GM21367 (cell line): Measurements from ENCODE around the gene KCNJ9.
"Not testable (repeated sequence)": the region's sequence is repeated elsewhere in the genome, so short reads cannot be mapped to it uniquely, and the experiment has no call there.

ENCODE experiments used
- ATAC-seq: cut with Tn5 transposase; IDR thresholded peaks from one replicate; pipeline ENCODE4 v1.9.1; 2021; ENCODE audit not compliant: unreplicated experiment

KCNJ9 gene

GRCh38 chr1:160101717-160102522, 20.6 kb downstream of the KCNJ9 start:
- no peak for ATAC-seq

DNA sequence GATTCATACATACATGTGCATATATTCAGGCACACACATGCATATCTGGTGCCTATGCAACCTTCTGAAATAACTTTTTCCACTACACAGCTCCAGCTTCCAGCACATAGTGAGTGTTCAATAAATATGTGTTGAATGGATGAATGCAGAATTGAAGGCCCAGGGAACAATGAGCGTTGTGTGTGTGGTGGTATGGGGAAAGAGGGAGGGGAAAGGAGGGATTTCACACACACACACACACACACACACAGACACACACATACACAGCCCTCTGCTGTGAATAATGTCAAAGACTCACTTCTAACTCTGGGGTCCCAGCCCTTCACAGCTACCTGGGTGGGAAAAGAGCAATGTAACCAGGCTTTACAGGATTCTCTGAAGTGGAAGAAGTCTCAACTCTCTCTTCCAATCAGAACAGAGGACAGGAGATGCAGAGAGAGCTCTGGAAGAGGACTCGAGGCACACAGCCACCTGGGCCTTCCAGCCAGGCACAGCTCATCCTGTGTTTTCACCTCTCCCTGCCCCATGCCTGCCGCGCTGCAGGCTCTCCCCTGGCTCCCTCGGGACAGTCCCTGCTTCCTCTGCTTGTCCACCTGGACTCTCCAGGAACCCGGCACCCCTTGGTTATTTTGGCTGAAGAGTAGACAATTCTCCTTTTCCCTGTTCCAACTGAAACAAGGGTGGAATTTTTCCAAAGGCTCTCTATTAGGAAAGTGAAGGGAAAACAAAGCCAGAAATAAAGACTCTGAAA, 22.5 kb downstream of the KCNJ9 start:
- no peak for ATAC-seq

- no peak for ATAC-seq
These were observed 23.1 kb downstream of the KCNJ9 start for GRCh38 chr1:160104486-160104885.

GRCh38 chr1:160105155-160105554, 23.8 kb downstream of the KCNJ9 start:
- no peak for ATAC-seq

GRCh38 chr1:160107512-160107911, 26.2 kb downstream of the KCNJ9 start:
- ATAC-seq, result no peak

DNA sequence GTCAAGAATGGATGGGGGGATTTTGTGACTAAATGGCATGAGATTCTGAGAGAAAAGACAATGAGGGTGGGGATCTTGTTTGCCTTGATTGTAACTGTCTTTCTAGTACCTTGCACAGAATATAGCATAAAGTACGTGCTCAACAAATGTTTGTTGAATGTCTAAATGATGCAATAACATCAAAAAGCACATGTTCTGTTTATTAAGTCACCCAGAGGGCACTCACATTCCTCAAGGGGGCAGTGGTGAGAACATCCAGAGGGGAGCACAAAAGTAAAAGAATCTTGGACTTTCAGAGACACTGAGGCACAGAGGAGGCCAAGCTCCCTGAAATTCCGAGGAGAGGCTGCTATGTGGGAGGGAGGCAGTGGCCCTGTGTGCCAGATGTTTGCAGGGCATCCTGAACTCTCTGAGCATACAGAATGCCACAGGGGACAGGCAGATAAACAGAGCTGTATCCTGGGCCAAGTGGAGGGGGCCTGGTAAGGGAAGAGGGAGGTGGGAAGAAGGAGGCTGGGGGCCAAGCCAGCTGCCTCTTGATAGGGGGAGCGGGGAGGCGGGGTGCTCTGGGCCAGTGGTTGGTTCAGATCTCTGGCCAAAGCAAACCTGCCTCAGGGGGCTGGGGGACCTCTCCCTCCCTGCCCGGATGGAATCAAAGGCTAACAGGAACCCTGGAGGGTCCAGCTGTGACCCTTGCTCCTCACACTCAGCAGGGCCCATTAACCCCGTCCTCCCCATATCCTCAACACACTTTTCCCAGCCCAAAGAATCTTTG, 27.7 kb downstream of the KCNJ9 start:
- ATAC-seq, result no peak

DNA sequence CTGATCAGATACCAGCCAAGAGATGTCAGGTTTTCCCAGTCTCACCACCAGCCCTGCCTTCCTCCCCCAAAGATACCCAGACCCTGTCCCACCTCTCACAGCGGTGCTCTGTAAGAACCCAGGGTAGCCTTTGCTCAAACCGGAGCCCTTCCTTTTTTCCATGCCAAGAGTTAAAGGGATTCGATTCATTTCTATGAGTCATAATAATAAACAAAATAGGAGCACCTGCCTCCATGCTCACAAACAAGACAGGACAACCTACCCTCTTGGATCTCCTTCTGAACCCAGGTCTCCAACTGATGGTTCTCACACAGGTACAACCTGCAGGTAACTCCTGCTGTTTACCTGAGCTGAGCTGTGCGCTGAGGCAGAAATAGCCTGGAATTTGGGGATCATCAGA, 28.3 kb downstream of the KCNJ9 start:
- ATAC-seq, result no peak

- ATAC-seq, result not testable (repeated sequence)
These were observed 30.1 kb downstream of the KCNJ9 start for GRCh38 chr1:160111462-160111861.

DNA sequence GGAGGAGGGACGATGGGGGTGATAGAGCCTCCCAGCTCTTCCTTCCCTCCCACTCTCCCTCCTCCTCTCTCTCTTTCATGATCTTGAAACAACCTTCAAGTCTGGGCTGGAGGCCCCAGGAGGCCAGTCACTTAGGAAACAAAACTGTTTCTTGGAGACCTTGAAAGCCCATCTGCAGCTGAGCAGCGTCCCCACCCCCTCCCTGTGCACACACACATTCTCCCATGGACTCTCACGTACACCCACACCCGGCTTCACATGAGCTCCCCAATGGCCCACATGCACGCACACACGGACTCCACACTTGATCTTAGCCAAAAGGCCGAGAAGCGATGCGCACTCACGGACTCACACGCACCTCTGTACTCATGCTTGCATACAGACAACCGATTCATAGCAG, 31.0 kb downstream of the KCNJ9 start:
- ATAC-seq, result no peak

DNA sequence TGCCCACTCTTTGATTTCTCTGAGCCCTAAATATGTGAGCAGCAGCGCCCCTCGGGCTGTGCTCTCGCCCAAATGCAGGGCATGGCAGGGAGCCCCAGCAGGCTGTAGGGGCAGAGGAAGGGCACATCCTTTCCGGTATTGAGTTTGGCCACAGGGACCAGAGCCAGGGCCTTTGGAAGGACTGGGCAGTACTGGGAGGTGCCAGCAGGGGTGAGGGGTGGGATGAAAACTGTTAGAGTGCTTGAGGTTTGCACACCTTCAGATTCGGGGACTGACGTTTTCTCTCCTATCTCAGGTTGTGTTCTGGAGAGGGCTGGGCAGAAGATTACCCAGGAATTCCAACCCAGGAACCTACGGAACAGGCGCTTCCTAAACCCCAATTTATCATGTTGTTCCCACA, 32.1 kb downstream of the KCNJ9 start:
- ATAC-seq, result no peak

GRCh38 chr1:160114085-160114484, 32.7 kb downstream of the KCNJ9 start:
- ATAC-seq, result no peak

- ATAC-seq, result no peak
These were observed 34.4 kb downstream of the KCNJ9 start, which contains the start of gene ATP1A2 for GRCh38 chr1:160115545-160116282. TSS of gene ATP1A2 (plus strand) at chr1:160115759. CDS start at chr1:160115862, 103 bp downstream.

DNA sequence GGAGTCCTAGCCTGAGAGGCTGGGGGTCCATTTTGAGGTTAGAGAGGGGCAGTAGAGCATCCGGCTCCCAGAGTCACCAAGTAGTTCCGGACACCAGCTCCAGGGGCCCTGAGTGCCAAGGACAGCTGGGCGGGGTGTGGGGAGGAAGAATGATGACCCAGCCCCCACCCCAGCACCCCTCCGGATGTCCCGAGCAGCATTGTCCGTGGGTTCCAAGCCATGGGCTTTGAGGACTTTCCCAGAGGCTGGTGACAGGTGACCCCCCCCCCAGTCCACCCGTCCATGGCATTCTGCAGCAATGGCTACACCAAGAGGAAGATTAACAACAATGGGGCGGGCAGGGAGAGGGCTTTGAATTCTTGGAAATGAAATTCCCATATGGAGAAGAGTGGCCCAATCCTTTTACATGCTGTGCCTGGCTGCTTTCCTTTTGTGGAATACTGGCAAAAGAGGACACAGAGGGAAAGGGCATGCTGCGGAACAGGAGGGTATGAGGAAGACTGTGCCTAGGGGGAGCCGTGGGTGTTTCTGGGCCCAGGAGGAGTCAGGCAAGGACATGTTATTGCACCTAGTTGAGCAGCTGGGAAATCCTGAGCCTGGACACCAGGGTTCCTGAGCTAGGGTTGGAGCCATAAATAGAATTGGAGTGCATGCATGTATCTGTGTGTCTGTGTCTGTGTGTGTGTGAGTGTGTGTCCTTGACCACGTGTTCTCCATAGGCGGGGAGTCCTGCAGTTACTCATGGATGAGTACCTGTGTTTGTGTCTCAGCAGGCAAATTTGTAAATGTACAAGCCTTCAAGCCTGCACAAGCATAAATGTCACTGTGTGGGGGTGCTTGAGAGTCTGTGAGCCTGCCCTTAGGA, 35.2 kb downstream of the KCNJ9 start:
- ATAC-seq, result no peak

GRCh38 chr1:160117300-160117699, 36.0 kb downstream of the KCNJ9 start:
- ATAC-seq, result no peak

DNA sequence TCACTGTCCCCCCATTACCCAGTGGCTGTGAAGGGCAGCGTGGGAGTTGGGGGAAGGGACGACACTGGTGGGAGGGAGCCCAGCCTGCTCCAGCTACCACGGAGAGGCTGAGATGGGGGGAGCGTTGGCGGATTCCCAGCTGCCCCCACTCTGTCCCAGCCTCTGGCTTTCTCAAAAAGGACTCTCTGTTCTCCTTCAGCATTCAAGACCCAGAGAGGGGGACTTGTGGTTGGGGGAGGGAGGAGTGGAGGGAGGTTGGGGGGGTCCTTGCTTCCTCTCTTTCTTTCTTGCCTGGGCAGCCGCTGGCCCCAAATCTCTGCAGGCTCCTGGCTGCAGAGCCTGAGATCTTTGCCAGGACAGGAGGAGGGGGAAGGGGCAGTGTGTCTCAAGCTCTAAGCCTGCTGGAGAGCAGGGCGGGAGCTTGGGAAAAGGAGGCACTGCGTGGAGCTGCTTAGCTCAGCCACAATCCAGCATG, 36.4 kb downstream of the KCNJ9 start:
- ATAC-seq, result no peak

DNA sequence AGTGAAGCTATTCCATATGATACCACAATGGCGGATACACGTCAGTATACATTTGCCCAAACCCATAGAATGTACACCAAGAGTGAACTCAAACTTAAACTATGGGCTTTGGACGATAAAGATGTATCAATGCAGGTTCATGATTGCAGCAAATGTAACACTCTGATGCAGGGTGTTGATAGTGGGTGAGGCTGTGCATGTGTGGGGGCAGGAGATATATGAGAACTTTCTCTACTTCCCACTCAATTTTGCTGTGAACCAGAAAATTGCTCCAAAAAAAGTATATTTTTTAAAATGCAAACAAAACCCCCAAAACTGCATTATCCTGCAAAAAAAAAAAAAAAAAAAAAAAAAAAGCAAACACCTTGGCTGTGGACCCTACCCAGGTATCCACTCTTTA, 37.6 kb downstream of the KCNJ9 start:
- no peak for ATAC-seq

- no peak for ATAC-seq
These were observed 39.5 kb downstream of the KCNJ9 start for GRCh38 chr1:160120797-160121196.

DNA sequence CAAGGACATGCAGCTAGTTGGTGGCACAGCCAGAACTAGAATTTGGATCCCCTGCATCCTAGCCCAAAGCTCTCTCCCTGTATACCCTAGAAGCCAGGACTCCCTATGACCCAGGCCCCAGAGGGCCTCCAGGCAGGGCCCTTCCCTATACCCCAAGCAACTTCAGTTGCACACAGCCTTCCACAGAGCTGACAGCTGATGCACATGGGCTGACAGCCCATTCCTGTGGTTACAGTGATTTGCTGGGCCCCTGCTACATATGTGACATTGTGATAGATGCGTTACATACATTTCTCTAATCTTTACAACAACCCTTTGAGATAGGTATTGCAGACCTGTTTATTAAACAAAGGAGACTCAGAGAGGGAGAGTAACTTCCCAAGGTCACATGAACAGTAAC, 40.0 kb downstream of the KCNJ9 start:
- ATAC-seq, result no peak

DNA sequence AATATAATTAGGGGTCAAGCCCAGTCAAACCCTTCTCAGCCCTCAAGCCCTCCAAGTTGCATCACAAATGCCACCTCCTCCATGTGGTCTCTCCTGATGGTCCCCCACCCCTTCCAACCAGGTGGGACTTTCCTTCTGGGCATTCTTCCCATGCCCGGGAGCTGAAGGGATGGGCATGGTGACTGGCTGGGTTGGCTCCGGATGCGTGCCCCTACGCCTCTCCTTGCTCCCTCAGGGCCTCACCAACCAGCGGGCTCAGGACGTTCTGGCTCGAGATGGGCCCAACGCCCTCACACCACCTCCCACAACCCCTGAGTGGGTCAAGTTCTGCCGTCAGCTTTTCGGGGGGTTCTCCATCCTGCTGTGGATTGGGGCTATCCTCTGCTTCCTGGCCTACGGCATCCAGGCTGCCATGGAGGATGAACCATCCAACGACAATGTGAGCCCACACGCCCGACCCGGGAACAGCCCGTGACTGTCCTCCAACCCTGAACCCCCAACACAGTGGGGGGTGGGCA, 41.7 kb downstream of the KCNJ9 start:
- ATAC-seq, result no peak

GRCh38 chr1:160123726-160124125, 42.4 kb downstream of the KCNJ9 start:
- no peak for ATAC-seq
